Fibroblast of the aortic adventitia (primary cell): ENCODE results near the gene GRAMD1B. TPM values are rescaled to one million over a fixed set of nuclear protein-coding genes. Genes with fewer than 3 reads are reported as not detected.

ENCODE experiments used
- DNase-seq: peaks from one replicate; pipeline ENCODE4 v3.0.0-alpha.2; 2010; ENCODE audit warnings: low read depth
- H3K4me3 ChIP-seq: 2 replicates; pipeline ENCODE4 v1.5.1; 2011; ENCODE audit warnings: low read depth, mild to moderate bottlenecking, control low read depth, low read length, moderate library complexity
- total RNA-seq: library from RNA; depleted of rRNA; stranded (reverse); fragments of >200 nt; gene quantifications from 2 replicates; pipeline ENCODE4 v1.2.3, GENCODE V29; 2012; ENCODE audit warnings: low replicate concordance
- TF ChIP-seq, protein P1 (sequence below): IDR thresholded peaks from 2 replicates; pipeline ENCODE4 v1.5.1; 2011; ENCODE audit warnings: mild to moderate bottlenecking, low read length, control low read depth, inconsistent platforms; ENCODE audit not compliant: insufficient read depth

Gene GRAMD1B
- total RNA-seq, 1 donor, result 11.0 TPM

DNA sequence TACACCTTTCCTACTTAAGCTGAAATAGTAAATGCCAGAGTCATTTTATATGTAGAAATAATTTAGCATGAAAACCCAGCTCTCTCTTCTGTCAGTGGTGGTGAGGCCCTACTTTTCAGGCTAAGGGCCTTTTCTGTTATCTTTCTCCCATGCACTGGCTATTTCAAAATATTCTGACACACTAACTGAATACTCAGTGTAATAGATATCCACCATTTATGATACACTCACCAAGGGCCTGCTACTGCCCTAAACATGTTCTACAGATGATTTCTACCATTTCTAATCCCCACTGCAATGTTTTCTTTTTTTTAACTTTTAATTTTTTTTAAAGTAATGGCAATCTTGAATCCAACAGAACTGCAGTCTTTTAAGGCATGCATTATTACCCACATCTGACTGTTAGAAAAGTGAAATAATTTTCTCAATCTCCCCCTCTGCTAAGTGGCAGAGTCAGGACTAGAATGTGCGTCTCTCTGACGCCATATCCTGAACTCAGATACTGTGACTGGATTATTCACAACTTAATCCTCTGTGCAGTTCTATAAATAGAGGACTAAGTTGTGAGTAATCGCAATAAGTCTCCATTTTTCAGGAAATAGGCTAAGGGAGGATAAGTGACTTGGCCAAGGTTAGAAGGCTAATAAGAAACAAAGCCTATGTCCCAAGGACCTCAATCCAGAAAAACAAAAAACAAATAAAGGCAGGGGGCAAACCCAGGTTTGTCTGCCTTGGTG, 44.0 kb downstream of the GRAMD1B start:
- DNase-seq, result peak; percentile 96
- no peak overlapping the region for H3K4me3 ChIP-seq
- TF ChIP-seq, protein P1, sequence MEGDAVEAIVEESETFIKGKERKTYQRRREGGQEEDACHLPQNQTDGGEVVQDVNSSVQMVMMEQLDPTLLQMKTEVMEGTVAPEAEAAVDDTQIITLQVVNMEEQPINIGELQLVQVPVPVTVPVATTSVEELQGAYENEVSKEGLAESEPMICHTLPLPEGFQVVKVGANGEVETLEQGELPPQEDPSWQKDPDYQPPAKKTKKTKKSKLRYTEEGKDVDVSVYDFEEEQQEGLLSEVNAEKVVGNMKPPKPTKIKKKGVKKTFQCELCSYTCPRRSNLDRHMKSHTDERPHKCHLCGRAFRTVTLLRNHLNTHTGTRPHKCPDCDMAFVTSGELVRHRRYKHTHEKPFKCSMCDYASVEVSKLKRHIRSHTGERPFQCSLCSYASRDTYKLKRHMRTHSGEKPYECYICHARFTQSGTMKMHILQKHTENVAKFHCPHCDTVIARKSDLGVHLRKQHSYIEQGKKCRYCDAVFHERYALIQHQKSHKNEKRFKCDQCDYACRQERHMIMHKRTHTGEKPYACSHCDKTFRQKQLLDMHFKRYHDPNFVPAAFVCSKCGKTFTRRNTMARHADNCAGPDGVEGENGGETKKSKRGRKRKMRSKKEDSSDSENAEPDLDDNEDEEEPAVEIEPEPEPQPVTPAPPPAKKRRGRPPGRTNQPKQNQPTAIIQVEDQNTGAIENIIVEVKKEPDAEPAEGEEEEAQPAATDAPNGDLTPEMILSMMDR, result no peak

DNA sequence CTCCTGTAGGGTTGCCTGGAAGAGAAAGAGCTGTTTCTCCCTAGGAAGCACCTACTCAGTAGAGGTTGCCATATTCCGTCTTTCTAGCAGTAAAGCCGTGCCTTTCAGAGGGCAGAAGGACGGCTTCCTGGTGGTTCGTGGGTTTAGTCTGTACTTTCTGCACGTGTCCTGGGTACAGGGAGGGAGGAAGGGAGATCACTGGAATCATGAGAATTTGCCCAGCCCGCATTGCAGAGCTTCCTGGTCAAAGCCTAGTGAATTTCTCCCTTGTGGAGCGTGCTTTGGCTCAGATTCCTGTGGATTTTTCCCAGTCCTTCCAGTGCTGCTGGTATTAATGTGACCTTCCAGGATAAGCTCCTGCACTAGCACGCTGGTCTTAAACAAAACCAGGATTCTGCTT, 44.9 kb downstream of the GRAMD1B start:
- no peak overlapping the region for H3K4me3 ChIP-seq

DNA sequence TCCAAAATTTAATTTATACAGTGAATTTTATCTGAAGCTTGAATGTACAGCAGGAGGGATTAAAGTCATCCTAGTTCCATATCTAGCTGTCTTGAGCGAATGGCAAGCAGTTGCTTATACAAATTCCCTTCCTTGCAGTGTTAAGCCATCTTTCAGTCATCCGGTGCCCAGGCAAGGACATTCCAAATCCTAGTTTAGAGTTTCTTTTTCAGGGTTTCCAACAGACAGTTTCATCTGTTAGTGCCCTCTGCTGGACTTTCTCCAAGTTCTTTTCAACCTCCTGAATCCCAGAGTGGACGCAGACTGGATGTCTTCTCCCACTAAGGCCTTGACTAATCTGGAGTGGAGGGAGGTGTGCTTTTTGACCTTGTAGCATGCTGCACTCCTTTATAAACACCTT, 45.4 kb downstream of the GRAMD1B start:
- TF ChIP-seq, protein P1, result peak; percentile 11
- H3K4me3 ChIP-seq, result no peak overlapping the region
- peak; percentile 42 for DNase-seq

More for the DNA sequence above, 44.9 kb downstream of the GRAMD1B start:
- TF ChIP-seq, protein P1, result no peak
- peak; percentile 65 for DNase-seq

DNA sequence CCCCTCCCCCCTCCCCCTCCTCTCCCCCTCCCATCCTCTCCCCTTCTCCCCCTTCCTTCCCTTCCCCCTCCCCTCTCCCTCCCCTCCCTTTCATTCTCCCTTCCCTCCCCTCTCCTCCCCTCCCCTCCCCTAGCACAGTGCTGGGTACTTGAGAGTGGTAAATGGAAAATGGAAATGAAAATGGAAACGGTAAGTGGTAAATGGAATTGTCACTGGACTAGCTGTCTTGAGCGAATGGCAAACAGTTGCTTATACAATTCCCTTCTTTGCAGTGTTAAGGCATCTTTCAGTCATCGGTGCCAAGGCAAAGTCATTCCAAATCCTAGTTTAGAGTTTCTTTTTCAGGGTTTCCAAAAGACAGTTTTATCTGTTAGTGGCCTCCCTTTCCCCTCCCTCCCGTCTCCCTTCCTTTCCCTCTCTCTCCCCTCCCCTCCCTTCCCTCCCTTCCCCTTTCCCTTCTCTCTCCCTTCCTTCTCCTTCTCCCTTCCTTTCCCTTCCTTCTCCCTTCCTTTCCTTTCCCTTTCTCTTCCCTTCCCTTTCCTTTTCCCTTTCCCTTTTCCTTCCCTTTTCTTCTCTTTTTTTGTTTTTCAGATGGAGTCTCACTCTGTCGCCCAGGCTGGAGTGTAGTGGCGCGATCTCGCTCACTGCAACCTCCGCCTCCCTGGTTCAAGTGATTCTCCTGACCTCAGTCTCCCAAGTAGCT, 47.3 kb downstream of the GRAMD1B start:
- TF ChIP-seq, protein P1, result no peak
- no peak for DNase-seq
- no peak overlapping the region for H3K4me3 ChIP-seq

DNA sequence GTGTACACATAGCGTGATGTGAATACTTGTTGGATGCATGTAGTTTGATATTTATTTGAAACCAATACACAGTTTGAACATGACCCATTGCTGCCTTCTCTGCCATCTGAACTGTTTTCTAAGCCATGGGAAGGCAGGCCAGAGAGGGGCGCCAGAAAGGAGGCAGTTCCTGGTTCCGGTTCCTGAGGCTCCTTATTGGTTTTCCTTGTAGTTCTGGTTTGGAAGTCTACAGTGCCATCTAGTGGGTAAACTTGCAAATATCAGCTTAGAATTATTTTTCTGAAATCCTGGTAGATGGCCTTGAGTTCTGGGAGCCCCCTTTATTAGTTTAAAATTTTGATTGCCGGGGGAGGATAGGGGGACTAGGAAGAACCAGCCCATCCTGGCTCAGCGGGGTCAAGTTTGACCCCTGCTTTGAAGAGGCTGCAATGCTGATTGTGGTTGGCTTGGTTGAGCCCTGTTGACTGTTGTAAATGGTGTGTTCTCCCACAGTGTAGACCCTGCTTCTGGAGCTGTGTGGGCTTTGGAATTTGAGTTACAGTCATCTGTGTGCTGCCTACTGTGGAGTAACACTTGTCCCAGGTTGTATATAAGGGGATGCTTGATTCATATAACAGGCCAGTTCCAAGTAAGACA, 48.4 kb downstream of the GRAMD1B start:
- peak; percentile 91 for DNase-seq
- TF ChIP-seq, protein P1, result peak; percentile 59
- no peak overlapping the region for H3K4me3 ChIP-seq

DNA sequence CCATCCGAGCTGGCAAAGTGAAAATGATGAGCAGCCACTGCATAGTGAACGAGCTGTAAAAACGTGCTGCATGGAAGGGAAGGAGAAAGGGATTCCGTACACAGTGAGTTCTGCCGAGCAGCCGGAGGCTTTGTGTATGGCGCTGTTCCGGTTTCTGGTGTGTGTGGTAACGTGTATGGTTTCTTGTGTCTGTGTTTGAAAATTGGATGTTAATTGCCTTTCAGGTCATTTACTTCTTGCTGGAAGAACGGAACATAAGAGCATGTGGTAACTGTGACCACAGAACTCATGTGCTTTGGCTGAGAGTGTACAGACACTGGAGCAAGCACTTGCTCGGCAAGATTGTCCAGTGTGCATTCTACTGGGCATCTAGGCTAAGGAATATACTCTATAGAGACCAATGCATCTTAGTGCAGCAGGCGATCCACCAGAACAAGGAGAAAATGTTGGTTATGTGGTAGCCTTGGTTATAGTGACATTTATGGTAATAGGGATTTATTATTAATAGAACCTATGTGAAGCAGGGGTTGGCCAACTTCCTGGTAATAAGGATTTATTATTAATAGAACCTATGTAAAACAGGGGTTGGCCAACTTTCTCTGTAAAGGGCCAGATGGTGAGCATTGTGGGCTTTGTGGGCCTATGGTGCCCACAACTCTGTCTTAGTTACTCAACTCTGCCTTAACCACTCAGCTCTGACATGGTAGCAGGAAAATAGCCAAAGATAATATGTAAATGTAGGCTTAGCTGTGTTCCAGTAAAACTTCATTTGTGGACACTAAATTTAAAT, 49.2 kb downstream of the GRAMD1B start:
- TF ChIP-seq, protein P1, result no peak
- no peak overlapping the region for H3K4me3 ChIP-seq
- DNase-seq, result no peak
